A549 (cell line): Measurements from ENCODE around the gene FBLN7. TPM values are rescaled to one million over a fixed set of nuclear protein-coding genes. Genes with fewer than 3 reads are reported as not detected.

Source experiments
- ATAC-seq, 2 experiments: fragments of 200-7000 bp in 1 of 2; fragments of >200 bp in 1 of 2; cut with Nextera tagmentation in 1 of 2; cut with Tn5 transposase in 1 of 2; 3 replicates each; pipeline versions ENCODE4 v1.8.0 to v1.9.1; 2018 to 2020; ENCODE audit warnings: mild to moderate bottlenecking in 1 of 2, moderate library complexity in 1 of 2
- CTCF ChIA-PET: fragments of 300-600 bp; sonication (Branson Sonifier 250); formaldehyde crosslinking; extraction: SDS; loops from one replicate; lab custom pipeline; 2021; ENCODE audit warnings: antibody characterized with exemption, inconsistent platforms; lab: Yijun Ruan, JAX
- POLR2A ChIA-PET: fragments of 350-600 bp; formaldehyde crosslinking; extraction: SDS; loops from one replicate; lab custom pipeline; 2021; ENCODE audit warnings: antibody characterized with exemption, inconsistent platforms; lab: Yijun Ruan, JAX
- DNase-seq, 2 experiments: peaks; one replicate each; pipeline versions ENCODE4 v3.0.0 to v3.0.0-alpha.2; 2011 to 2016; ENCODE audit warnings: low read depth in 1 of 2, low spot score in 1 of 2
- FAIRE-seq: peaks from 2 replicates; lab custom pipeline; 2011; peaks lifted over from hg19 to GRCh38; lab: Jason Lieb, UNC
- H3K27ac ChIP-seq, 2 experiments: fragments of >200 bp; sonication (Bioruptor Twin); formaldehyde crosslinking; 3 replicates each; pipeline ENCODE4 v1.5.1; 2016 to 2017
- H3K4me1 ChIP-seq: fragments of >200 bp; sonication (Bioruptor Twin); formaldehyde crosslinking; 3 replicates; pipeline ENCODE4 v1.6.1; 2016
- H3K4me2 ChIP-seq: fragments of >200 bp; sonication (Bioruptor Twin); formaldehyde crosslinking; 3 replicates; pipeline ENCODE4 v1.6.1; 2016
- H3K4me3 ChIP-seq: fragments of >200 bp; sonication (Bioruptor Twin); formaldehyde crosslinking; 3 replicates; pipeline ENCODE4 v1.5.1; 2016
- H3K9me3 ChIP-seq: fragments of >200 bp; sonication (Bioruptor Twin); formaldehyde crosslinking; 3 replicates; pipeline ENCODE4 v1.6.1; 2016
- HDAC2 ChIP-seq: fragments of 200-600 bp; sonication (generic); IDR thresholded peaks from 2 replicates; pipeline ENCODE4 v1.6.1; 2016
- HEYL ChIP-seq: fragments of 250-450 bp; sonication (Bioruptor Pico); IDR thresholded peaks from 2 replicates; pipeline ENCODE4 v1.8.0; 2021; ENCODE audit warnings: mild to moderate bottlenecking, moderate library complexity
- KDM1A ChIP-seq: fragments of 200-600 bp; sonication (generic); IDR thresholded peaks from 2 replicates; pipeline ENCODE4 v1.6.1; 2016; ENCODE audit warnings: low read depth, mild to moderate bottlenecking
- MAFK ChIP-seq: fragments of 450-650 bp; IDR thresholded peaks from 2 replicates; pipeline ENCODE4 v1.6.1; 2014; ENCODE audit not compliant: partially characterized antibody
- MAX ChIP-seq: IDR thresholded peaks from 2 replicates; pipeline ENCODE4 v1.6.1; 2012
- PBX3 ChIP-seq: IDR thresholded peaks from 2 replicates; pipeline ENCODE4 v1.6.1; 2012
- POLR2A ChIP-seq: IDR thresholded peaks from 2 replicates; pipeline ENCODE4 v1.6.1; 2012; ENCODE audit warnings: mild to moderate bottlenecking, low read length
- RCOR1 ChIP-seq: fragments of 150-350 bp; IDR thresholded peaks from 2 replicates; pipeline ENCODE4 v1.6.1; 2014; ENCODE audit warnings: antibody characterized with exemption, low read length, low read depth
- SREBF2 ChIP-seq: fragments of 450-650 bp; IDR thresholded peaks from 2 replicates; pipeline ENCODE4 v1.6.1; 2014; ENCODE audit warnings: mild to moderate bottlenecking, moderate library complexity
- ZSCAN20 ChIP-seq: fragments of 250-450 bp; sonication (Bioruptor Pico); IDR thresholded peaks from 2 replicates; pipeline ENCODE4 v1.8.0; 2022; ENCODE audit warnings: mild to moderate bottlenecking, moderate library complexity
- WGBS: methylation state at CpG from one replicate; pipeline ENCODE4 v1.1.6; 2017; ENCODE audit errors: missing lambda C conversion rate; 5-methylcytosine and 5-hydroxymethylcytosine counted together
- polyA plus RNA-seq, 4 experiments: library from polyadenylated mRNA; depleted of rRNA in 3 of 4; stranded (reverse); fragments of >200 nt; fragmentation: RNase III in 1 of 4; extraction: RNeasy Plus Mini Kit Qiagen cat#74134 plus additional on column Dnase treatment in 1 of 4; gene quantifications; 2 replicates in 3 of 4; 3 replicates in 1 of 4; pipeline ENCODE4 v1.2.3, GENCODE V29; 2011 to 2017

The FBLN7 gene
- polyA plus RNA-seq, 2 of the 4 experiments (the other 2 are of a cell fraction): 0.47 to 0.63 TPM

GRCh38 chr2:112229348-112229747, 91.2 kb downstream of the FBLN7 start:
- Histone ChIP-seq H3K9me3 (no peaks in the 10 kb centered on the region), H3K4me1 (no peaks in the 10 kb centered on the region), H3K4me3 (no peak overlapping the region), H3K4me2 (no peak overlapping the region), H3K27ac (no peak overlapping the region)
- TF ChIP-seq RCOR1 (no peak), HDAC2 (no peak), PBX3 (no peak), HEYL (no peak), POLR2A (no peak), SREBF2 (no peak), ZSCAN20 (CRISPR knock-in tag) (no peak), MAX (no peak)
- DNase-seq: peak in 1 of 2 experiments; percentile 33
- ATAC-seq: no peak
- CTCF ChIA-PET: no interaction called here
- POLR2A ChIA-PET: no interaction called here
- FAIRE-seq: no peak

GRCh38 chr2:112230371-112230770, 92.2 kb downstream of the FBLN7 start:
- H3K4me3 ChIP-seq: no peak overlapping the region
- H3K4me1 ChIP-seq: peaks cover under 1% of the 10 kb centered on the region; the same call in 1 of the 3 replicates
- no peak overlapping the region for H3K27ac ChIP-seq
- ATAC-seq: no peak
- TF ChIP-seq KDM1A (no peak), MAFK (peak; percentile 87)
- TF ChIP-seq, all 56 proteins: peak for 1
- Histone ChIP-seq H3K9me3 (no peaks in the 10 kb centered on the region), H3K4me2 (no peak overlapping the region)
- ChIA-PET POLR2A (no interaction called here), CTCF (no interaction called here)
- FAIRE-seq (no peak), DNase-seq (no peak)
- 90% methylated on average over 3 of the region's 3 CpGs for WGBS

Other genes starting within 250 kb of the FBLN7 start
- 4.0 and 4.4 TPM in 2 replicates for gene MERTK, start 239.8 kb upstream of the FBLN7 start, polyA plus RNA-seq (2011; rRNA removed)
- gene MERTK, start 239.8 kb upstream of the FBLN7 start, polyA plus RNA-seq (2017; fragmentation: RNase III; extraction: RNeasy Plus Mini Kit Qiagen cat#74134 plus additional on column Dnase treatment): 1.0 to 1.4 TPM (median 1.2 TPM) in 3 replicates
- 18.8 and 27.0 TPM in 2 replicates for gene TMEM87B, start 83.1 kb upstream of the FBLN7 start, polyA plus RNA-seq (2011; rRNA removed)
- gene TMEM87B, start 83.1 kb upstream of the FBLN7 start, polyA plus RNA-seq (2017; fragmentation: RNase III; extraction: RNeasy Plus Mini Kit Qiagen cat#74134 plus additional on column Dnase treatment): 12.1 to 15.9 TPM (median 12.3 TPM) in 3 replicates
- gene ZC3H8, start 116.7 kb downstream of the FBLN7 start, polyA plus RNA-seq (2011; rRNA removed): 10.1 and 20.2 TPM in 2 replicates
- 13.2 to 16.5 TPM (median 15.2 TPM) in 3 replicates for gene ZC3H8, start 116.7 kb downstream of the FBLN7 start, polyA plus RNA-seq (2017; fragmentation: RNase III; extraction: RNeasy Plus Mini Kit Qiagen cat#74134 plus additional on column Dnase treatment)
- 1.9 and 2.0 TPM in 2 replicates for gene ZC3H6, start 137.2 kb downstream of the FBLN7 start, polyA plus RNA-seq (2011; rRNA removed)
- gene ZC3H6, start 137.2 kb downstream of the FBLN7 start, polyA plus RNA-seq (2017; fragmentation: RNase III; extraction: RNeasy Plus Mini Kit Qiagen cat#74134 plus additional on column Dnase treatment): 0.33 to 0.75 TPM (median 0.59 TPM) in 3 replicates